CD4-positive, alpha-beta T cell treated with Interleukin-4 for 1 hour (primary cell): Measurements from ENCODE around the gene MYBL2.
"Not testable (repeated sequence)": the region's sequence is repeated elsewhere in the genome, so short reads cannot be mapped to it uniquely, and the experiment has no call there.

ENCODE experiments used
- DNase-seq, 2 donors: peaks; one replicate each; pipeline ENCODE4 v3.0.0-alpha.2; 2020 to 2022

MYBL2 gene

DNA sequence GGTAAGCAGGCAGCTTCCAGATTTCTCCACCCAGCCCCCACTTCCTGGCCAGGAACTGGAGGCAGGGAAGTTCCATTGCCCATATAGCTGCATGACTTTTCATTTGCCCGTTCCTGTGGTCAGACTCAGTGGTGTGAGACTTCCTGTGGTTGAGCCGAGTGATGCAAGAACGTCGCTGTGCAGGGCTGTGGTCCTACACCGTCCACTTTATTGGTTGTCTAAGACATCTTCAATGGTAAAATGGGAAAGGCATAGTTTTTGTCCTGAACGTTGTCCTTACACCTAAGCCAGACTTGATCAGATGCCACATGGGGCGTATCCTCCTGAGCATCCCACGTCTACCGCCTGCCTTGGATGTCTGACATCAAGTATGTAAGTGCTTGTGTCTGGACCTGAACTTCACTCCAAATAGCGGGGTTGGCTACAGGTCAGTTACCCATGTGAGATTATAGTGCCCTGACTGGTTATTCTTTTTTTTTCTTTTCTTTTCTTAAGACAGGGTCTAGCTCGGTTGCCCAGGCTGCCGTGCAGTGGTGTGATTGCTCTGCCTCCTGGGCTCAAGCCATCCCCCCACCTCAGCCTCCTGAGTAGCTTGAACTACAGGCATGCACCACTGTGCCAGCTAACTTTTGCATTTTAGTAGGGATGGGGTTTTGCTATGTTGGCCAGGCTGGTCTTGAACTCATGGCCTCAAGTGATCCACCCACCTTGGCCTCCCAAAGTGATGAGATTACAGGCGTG, 85.8 kb downstream of the MYBL2 start:
- DNase-seq: peak; percentile 20 to 63

DNA sequence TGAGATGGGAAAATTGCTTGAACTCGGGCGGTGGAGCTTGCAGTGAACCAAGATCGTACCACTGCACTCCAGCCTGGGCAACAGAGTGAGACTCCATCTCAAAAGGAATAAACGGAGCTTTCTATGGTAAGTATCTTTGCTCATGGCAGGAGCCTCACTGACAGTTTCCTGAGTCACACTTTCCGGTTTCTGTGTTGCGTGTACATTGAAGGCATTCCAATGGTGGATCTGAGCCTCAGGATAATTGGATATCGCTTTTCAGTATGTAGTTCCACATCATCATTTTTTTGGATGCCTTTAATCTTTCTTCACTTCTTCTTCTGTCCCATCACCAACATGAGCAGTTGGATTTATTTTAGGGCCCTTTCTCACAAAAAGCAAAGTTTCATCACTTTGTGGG, 88.5 kb downstream of the MYBL2 start:
- no peak for DNase-seq

DNA sequence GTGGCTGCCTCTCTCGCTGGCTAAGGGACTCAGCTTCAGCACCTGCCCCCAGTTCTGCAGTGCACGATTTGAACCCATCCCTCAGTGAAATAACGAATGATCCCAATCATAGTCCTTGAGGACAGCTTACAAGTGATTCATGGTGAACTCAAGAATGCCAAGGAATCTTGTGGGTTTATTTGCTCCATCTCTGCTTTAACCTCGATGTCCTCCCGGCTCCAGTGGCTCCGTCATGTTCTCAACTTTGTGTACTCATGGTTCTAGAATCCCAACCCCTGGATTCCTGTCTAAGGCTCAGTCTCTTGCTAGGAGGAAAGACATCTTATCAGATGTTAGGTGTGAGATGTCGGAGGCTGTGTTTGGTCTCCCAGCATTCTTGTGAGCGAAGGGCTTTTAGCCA, 88.9 kb downstream of the MYBL2 start:
- DNase-seq: no peak

DNA sequence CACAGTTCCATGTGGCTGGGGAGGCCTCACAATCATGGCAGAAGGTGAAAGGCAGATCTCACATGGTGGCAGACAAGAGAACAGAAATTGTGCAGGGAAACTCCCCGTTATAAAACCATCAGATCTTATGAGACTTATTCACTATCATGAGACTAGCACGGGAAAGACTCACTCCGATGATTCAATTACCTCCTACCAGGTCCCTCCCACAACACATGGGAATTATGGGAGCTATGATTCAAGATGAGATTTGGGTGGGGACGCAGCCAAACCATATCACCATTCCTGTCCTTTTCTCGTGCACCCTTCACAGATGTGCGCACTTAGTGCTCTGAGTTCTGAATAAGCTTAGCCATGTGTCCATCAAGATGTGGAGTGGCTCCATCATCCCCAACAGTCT, 91.0 kb downstream of the MYBL2 start:
- DNase-seq: not testable (repeated sequence)

DNA sequence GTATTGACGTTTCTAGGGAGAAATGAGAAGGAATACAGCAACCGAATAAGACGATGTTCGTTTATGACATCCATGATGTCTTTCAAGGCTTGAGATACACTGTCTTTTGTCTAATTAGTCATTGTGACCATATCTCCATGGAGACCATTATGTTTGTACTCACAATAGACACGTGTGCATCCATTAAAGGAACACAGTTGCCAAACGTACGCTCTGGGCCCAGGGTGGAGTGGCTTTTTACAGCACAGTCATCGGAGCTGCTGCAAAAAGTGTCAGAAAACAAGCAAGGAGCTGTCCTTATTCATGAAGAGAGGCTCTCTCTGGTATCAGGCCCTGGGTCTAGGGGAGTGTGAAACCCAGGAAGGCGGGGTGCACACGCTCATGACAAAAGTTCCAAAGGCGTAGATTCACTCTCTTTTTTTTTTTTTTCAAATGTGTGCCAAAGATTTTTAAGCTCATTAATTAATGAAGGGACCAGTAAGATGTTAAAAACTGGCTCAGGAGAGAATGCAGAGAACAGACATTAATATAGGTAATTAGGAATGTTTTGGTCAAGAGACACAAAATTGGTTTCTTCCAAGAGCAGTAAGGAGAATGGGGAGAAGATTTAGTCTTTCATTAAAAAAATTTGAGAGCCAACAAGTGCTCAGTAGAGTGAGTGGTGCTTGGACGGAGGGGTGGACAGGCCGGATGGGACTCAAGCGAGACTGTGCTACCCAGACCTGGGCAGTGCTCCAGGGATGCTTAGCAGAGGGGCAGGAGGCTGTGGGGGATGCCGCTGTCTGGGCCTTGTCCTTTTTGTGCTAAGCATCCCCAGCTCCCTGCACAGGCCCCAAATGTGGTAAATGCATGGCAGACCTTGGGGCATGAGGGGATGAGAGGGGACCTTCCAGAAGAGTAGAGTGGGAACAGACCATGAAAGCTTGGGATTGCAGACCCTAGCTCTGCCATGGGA, 94.7 kb downstream of the MYBL2 start:
- no peak for DNase-seq

DNA sequence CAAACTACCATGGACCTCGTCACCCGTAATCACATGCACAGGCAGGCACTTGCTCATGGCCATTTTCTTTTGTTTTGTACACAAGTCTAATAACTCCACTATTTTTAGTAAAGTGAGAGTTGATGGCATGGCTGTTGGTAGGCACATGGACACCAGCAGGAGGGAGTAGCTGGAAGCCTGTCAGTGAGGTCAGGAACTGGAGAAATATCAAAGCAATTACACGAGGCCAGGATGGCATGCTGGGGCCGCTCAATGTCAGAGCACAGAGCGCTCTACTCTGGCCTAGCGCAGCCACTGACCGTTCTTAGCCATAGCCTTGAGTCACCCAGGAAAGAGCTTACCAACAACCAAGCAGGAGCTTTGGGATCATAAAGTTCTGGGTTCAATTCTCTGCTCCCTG, 96.0 kb downstream of the MYBL2 start:
- DNase-seq: no peak

DNA sequence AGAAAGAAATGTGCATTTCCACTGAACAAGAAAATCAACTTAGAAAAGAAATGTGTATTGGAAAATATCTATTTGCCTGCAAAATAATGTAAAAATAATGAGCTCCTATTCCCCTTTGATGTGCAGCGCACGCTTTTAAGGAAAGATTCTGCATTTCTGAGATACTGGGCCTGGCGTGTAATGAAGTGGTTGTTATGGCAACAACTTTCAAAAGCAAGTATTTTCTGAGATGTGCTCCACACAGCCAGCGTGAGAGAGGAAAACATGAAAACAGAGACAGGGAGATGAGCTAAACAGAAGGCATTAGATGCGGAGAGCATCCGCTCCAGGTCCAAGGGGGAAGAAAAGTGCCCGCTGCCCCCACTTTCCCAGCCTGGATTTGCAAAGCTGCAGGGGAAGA, 99.0 kb downstream of the MYBL2 start:
- no peak for DNase-seq
